Endothelial cell of umbilical vein (primary cell): Measurements from ENCODE around the gene MAU2. TPM values are rescaled to one million over a fixed set of nuclear protein-coding genes. Genes with fewer than 3 reads are reported as not detected.

Source experiments
- BruUV-seq: library from RNA; stranded (reverse); fragments of 400-500 nt; replicated peaks from 2 replicates; lab custom pipeline; 2021; lab: Mats Ljungman, UMichigan
- CTCF ChIA-PET: fragments of 300-600, 350-600 bp; sonication (Branson Sonifier 250); formaldehyde crosslinking; loops from one replicate; lab custom pipeline; 2021; ENCODE audit warnings: antibody characterized with exemption, inconsistent platforms; lab: Charles Lee
- POLR2A ChIA-PET: fragments of 300-600, 350-600 bp; sonication (Branson Sonifier 250); formaldehyde crosslinking; loops from one replicate; lab custom pipeline; 2021; ENCODE audit warnings: antibody characterized with exemption, inconsistent platforms; lab: Charles Lee
- DNase-seq: peaks from one replicate; pipeline ENCODE4 v3.0.0-alpha.2; 2011; ENCODE audit warnings: low read depth, low spot score
- FAIRE-seq: peaks from 2 replicates; lab custom pipeline; 2011; peaks lifted over from hg19 to GRCh38; lab: Jason Lieb, UNC
- H2AFZ ChIP-seq: 2 replicates; pipeline ENCODE4 v1.6.0; 2012; ENCODE audit warnings: low read depth, low read length, control low read depth, inconsistent platforms
- H3K27ac ChIP-seq: 2 replicates; pipeline ENCODE4 v1.5.1; 2011; ENCODE audit warnings: low read depth, mild to moderate bottlenecking, control low read depth, low read length, moderate library complexity; ENCODE audit not compliant: insufficient read depth
- H3K27me3 ChIP-seq, 2 experiments: 2 replicates each; pipeline versions ENCODE4 v1.6.0 to v1.6.1; 2011; ENCODE audit warnings: low read length in 2 of 2, mixed read lengths in 1 of 2; ENCODE audit not compliant: control insufficient read depth in 2 of 2, insufficient read depth in 2 of 2
- H3K36me3 ChIP-seq, 2 experiments: 2 replicates in 1 of 2; 3 replicates in 1 of 2; pipeline ENCODE4 v1.5.1; 2011; ENCODE audit warnings: low read length in 2 of 2, mild to moderate bottlenecking in 1 of 2, moderate library complexity in 1 of 2; ENCODE audit not compliant: control insufficient read depth in 2 of 2, insufficient read depth in 2 of 2; ENCODE audit errors: extremely low read depth in 1 of 2
- H3K4me1 ChIP-seq: 3 replicates; pipeline ENCODE4 v1.5.1; 2011; ENCODE audit warnings: mild to moderate bottlenecking, low read length; ENCODE audit not compliant: control insufficient read depth, insufficient read depth; ENCODE audit errors: extremely low read depth
- H3K4me2 ChIP-seq: 2 replicates; pipeline ENCODE4 v1.6.1; 2011; ENCODE audit warnings: low read length, control low read depth, mixed read lengths; ENCODE audit not compliant: insufficient read depth
- H3K4me3 ChIP-seq, 3 experiments: fragments of 200-600 bp in 1 of 3; sonication (generic), shearing (Covaris generic) in 1 of 3; replicated peaks in 1 of 3; 2 replicates each; pipeline ENCODE4 v1.5.1; 2011 to 2016; ENCODE audit warnings: control low read depth in 3 of 3, low read length in 3 of 3, mild to moderate bottlenecking in 2 of 3, inconsistent platforms in 1 of 3, low read depth in 1 of 3, moderate library complexity in 1 of 3; ENCODE audit not compliant: insufficient read depth in 1 of 3
- H3K79me2 ChIP-seq: 2 replicates; pipeline ENCODE4 v1.6.0; 2012; ENCODE audit warnings: low read length, inconsistent platforms; ENCODE audit not compliant: control insufficient read depth, insufficient read depth
- H3K9ac ChIP-seq: replicated peaks from 2 replicates; pipeline ENCODE3; 2011; ENCODE audit warnings: low read length, control low read depth; ENCODE audit not compliant: insufficient read depth; ENCODE audit errors: extremely low read depth
- H3K9me1 ChIP-seq: replicated peaks from 3 replicates; pipeline ENCODE4 v1.6.0; 2011; ENCODE audit warnings: mild to moderate bottlenecking, low read length; ENCODE audit not compliant: control insufficient read depth, insufficient read depth; ENCODE audit errors: extremely low read depth
- H3K9me3 ChIP-seq: replicated peaks from 2 replicates; pipeline ENCODE4 v1.5.1; 2012; ENCODE audit warnings: low read length, inconsistent platforms; ENCODE audit not compliant: control insufficient read depth, insufficient read depth
- H4K20me1 ChIP-seq: replicated peaks from 2 replicates; pipeline ENCODE3; 2011; ENCODE audit warnings: mild to moderate bottlenecking, low read length; ENCODE audit not compliant: control insufficient read depth, insufficient read depth; ENCODE audit errors: extremely low read depth
- CTCF ChIP-seq, 2 donors: IDR thresholded peaks; 1 replicate in 1 of 2; 2 replicates in 1 of 2; pipeline ENCODE4 v1.5.1; 2011; ENCODE audit warnings: low read length in 2 of 2, mild to moderate bottlenecking in 2 of 2, moderate library complexity in 2 of 2, control low read depth in 1 of 2, inconsistent platforms in 1 of 2, low read depth in 1 of 2; ENCODE audit not compliant: insufficient read depth in 1 of 2; ENCODE audit errors: extremely low read depth in 1 of 2
- EZH2 ChIP-seq: IDR thresholded peaks from 2 replicates; pipeline ENCODE4 v1.6.1; 2012; ENCODE audit warnings: borderline replicate concordance, low read depth, mild to moderate bottlenecking, moderate library complexity, low read length, inconsistent platforms; ENCODE audit not compliant: severe bottlenecking
- FOS ChIP-seq: IDR thresholded peaks from 2 replicates; pipeline ENCODE4 v1.6.1; 2011; ENCODE audit warnings: mild to moderate bottlenecking, low read length, moderate library complexity, borderline replicate concordance; ENCODE audit not compliant: insufficient read depth
- GATA2 ChIP-seq: IDR thresholded peaks from 2 replicates; pipeline ENCODE4 v1.7.0; 2011; ENCODE audit warnings: low read depth, mild to moderate bottlenecking, moderate library complexity, mixed read lengths, low read length; ENCODE audit not compliant: insufficient read length, insufficient read depth
- JUN ChIP-seq: IDR thresholded peaks from 2 replicates; pipeline ENCODE4 v1.6.1; 2011; ENCODE audit warnings: borderline replicate concordance, low read depth; ENCODE audit not compliant: insufficient read length, insufficient read depth
- MAX ChIP-seq: IDR thresholded peaks from 2 replicates; pipeline ENCODE4 v1.6.1; 2011; ENCODE audit not compliant: insufficient read depth, insufficient read length
- MYC ChIP-seq: IDR thresholded peaks from one replicate; pipeline ENCODE4 v1.6.1; 2011; ENCODE audit warnings: mild to moderate bottlenecking, low read depth, low read length
- POLR2A ChIP-seq: IDR thresholded peaks from 2 replicates; pipeline ENCODE4 v1.6.1; 2012; ENCODE audit warnings: low read depth, mild to moderate bottlenecking, control low read depth, low read length
- POLR2AphosphoS5 ChIP-seq: IDR thresholded peaks from 2 replicates; pipeline ENCODE4 v1.6.1; 2012; ENCODE audit warnings: low read depth, mild to moderate bottlenecking, control low read depth, low read length, moderate library complexity; ENCODE audit not compliant: insufficient read depth
- dilution Hi-C: fragments of 300-500 bp; cut with MboI; formaldehyde crosslinking; loops from one replicate; pipeline ENCODE4 v1.15.0; 2019; ENCODE audit warnings: low sequenced_read_pairs; ENCODE audit not compliant: extremely low pct_ligation_motif_present
- intact Hi-C: fragments of 100-400 bp; cut with micrococcal nuclease; formaldehyde crosslinking; loops from one replicate; pipeline ENCODE4 v1.10.0; 2022
- polyA plus RNA-seq, 4 experiments: library from polyadenylated mRNA; depleted of rRNA in 3 of 4; stranded (reverse) in 3 of 4; unstranded in 1 of 4; fragments of >200 nt; gene quantifications; 2 replicates each; pipeline versions ENCODE4 v1.2.1 to v1.2.3, GENCODE V29; 2011 to 2012; ENCODE audit warnings: missing spikeins in 1 of 4
- total RNA-seq: library from RNA; stranded (reverse); gene quantifications from 2 replicates; pipeline ENCODE4 v1.2.3, GENCODE V29; 2021

MAU2 gene
- total and polyA plus RNA-seq, 2 donors (not counting 3 experiments of a cell fraction or from before 2014, with no cell fraction given), result 36.9 to 70.0 TPM

GRCh38 chr19:19334989-19335344, 14.3 kb downstream of the MAU2 start:
- H3K4me2 ChIP-seq, result no peak overlapping the region
- FAIRE-seq (no peak), DNase-seq (no peak)
- intact Hi-C loops (no loop called here), dilution Hi-C loops (no loop called here)
- no peak overlapping the region for H2AFZ ChIP-seq
- H3K4me1 ChIP-seq, result no peaks in the 10 kb centered on the region
- no TSS peak for BruUV-seq
- no peaks in the 10 kb centered on the region for H3K27me3 ChIP-seq
- H3K79me2 ChIP-seq, result peaks cover 7% of the 10 kb centered on the region
- H3K9me3 ChIP-seq, result no peaks in the 10 kb centered on the region
- peaks cover 8 to 51% of the 10 kb centered on the region in 2 experiments for H3K36me3 ChIP-seq
- ChIA-PET POLR2A (no interaction called here), CTCF (interaction anchor here (2.8 kb wide), 1 partner anchor 8 kb away, joined by 29 read pairs; no protein-coding TSS in a partner anchor)
- H3K27ac ChIP-seq, result no peak overlapping the region
- no peak overlapping the region for H3K9ac ChIP-seq
- TF ChIP-seq POLR2AphosphoS5 (no peak), JUN (no peak), GATA2 (no peak), CTCF (IDR thresholded peaks at IDR 0.05; ENCODE audit: extremely low read depth in 1 of 2, insufficient read depth in 1 of 2, low read depth in 1 of 2, low read length in 2 of 2) (no peak), POLR2A (no peak), EZH2 (no peak), FOS (no peak), MAX (no peak), MYC (no peak)
- H3K4me3 ChIP-seq, result no peak overlapping the region
- no peaks in the 10 kb centered on the region for H3K9me1 ChIP-seq
- H4K20me1 ChIP-seq, result no peaks in the 10 kb centered on the region
